GM23248 (cell line): ENCODE results near the gene FAM221B.

Experiments
- EZH2 ChIP-seq: fragments of 200-600 bp; sonication (generic); IDR thresholded peaks from 2 replicates; pipeline ENCODE4 v1.6.1; 2018; ENCODE audit warnings: antibody characterized with exemption, mild to moderate bottlenecking; ENCODE audit not compliant: insufficient read depth, poor library complexity, severe bottlenecking
- EZH2phosphoT487 ChIP-seq: fragments of 200-600 bp; sonication (generic); IDR thresholded peaks from 2 replicates; pipeline ENCODE4 v1.6.1; 2018; ENCODE audit warnings: antibody characterized with exemption, moderate library complexity, mild to moderate bottlenecking, low read depth; ENCODE audit not compliant: insufficient read depth

GRCh38 chr9:35814841-35815543 lies 13.5 kb downstream of the FAM221B start, which contains the start of gene HINT2:
- no peak for TF ChIP-seq EZH2
- TF ChIP-seq EZH2phosphoT487: no peak
